GM21786 (cell line): ENCODE measurements around the gene TNFRSF8.

Experiments used
- ATAC-seq: cut with Tn5 transposase; IDR thresholded peaks from one replicate; pipeline ENCODE4 v1.9.1; 2021; ENCODE audit not compliant: unreplicated experiment

Gene TNFRSF8

GRCh38 chr1:12172042-12172851 lies 109.1 kb downstream of the TNFRSF8 start:
- ATAC-seq, result no peak

GRCh38 chr1:12173041-12173509 lies 110.0 kb downstream of the TNFRSF8 start:
- ATAC-seq, result no peak

GRCh38 chr1:12173631-12174121 lies 110.6 kb downstream of the TNFRSF8 start:
- ATAC-seq, result no peak

- ATAC-seq, result no peak
Observed at GRCh38 chr1:12174924-12175810, 112.1 kb downstream of the TNFRSF8 start.

GRCh38 chr1:12176298-12177118 lies 113.4 kb downstream of the TNFRSF8 start:
- ATAC-seq, result no peak

- ATAC-seq, result no peak
Observed at GRCh38 chr1:12177156-12177998, 114.3 kb downstream of the TNFRSF8 start.

GRCh38 chr1:12177999-12178441 lies 114.9 kb downstream of the TNFRSF8 start:
- no peak for ATAC-seq

GRCh38 chr1:12178511-12178910 lies 115.4 kb downstream of the TNFRSF8 start:
- ATAC-seq, result no peak

- ATAC-seq, result no peak
Observed at GRCh38 chr1:12179111-12179519, 116.0 kb downstream of the TNFRSF8 start.

- no peak for ATAC-seq
Observed at GRCh38 chr1:12179676-12180075, 116.6 kb downstream of the TNFRSF8 start.

GRCh38 chr1:12180315-12180714 lies 117.2 kb downstream of the TNFRSF8 start:
- ATAC-seq, result no peak

GRCh38 chr1:12180903-12181302 lies 117.8 kb downstream of the TNFRSF8 start:
- no peak for ATAC-seq

- no peak for ATAC-seq
Observed at GRCh38 chr1:12181568-12181967, 118.5 kb downstream of the TNFRSF8 start.

- no peak for ATAC-seq
Observed at GRCh38 chr1:12182410-12182984, 119.4 kb downstream of the TNFRSF8 start.

GRCh38 chr1:12183095-12183794 lies 120.1 kb downstream of the TNFRSF8 start:
- no peak for ATAC-seq

- no peak for ATAC-seq
Observed at GRCh38 chr1:12184008-12184681, 121.0 kb downstream of the TNFRSF8 start.

GRCh38 chr1:12185036-12185917 lies 122.2 kb downstream of the TNFRSF8 start:
- no peak for ATAC-seq
